Measurements from ENCODE around the gene TNS3.

GRCh38 chr7:47371733-47372368 lies 210.1 kb downstream of the TNS3 start:
- TF ChIP-seq CTCF (conservative IDR thresholded peaks at IDR 0.05) (no peak), EZH2 (IDR thresholded peaks at IDR 0.05; ENCODE audit: low read depth) (no peak)
